ENCODE results near the gene TRRAP.
A peak's percentile ranks its signal among the peaks of the same experiment; 100 is the strongest.
"Not testable (repeated sequence)": the region's sequence is repeated elsewhere in the genome, so short reads cannot be mapped to it uniquely, and the experiment has no call there.

The TRRAP gene

GRCh38 chr7:99033765-99034164, 155.4 kb downstream of the TRRAP start:
- DNase-seq: no peak

GRCh38 chr7:99034932-99035722, 156.8 kb downstream of the TRRAP start:
- DNase-seq: no peak

- no peak for DNase-seq
These were observed 157.6 kb downstream of the TRRAP start for GRCh38 chr7:99035723-99036545.

- DNase-seq: no peak
These were observed 158.3 kb downstream of the TRRAP start for GRCh38 chr7:99036546-99037111.

- DNase-seq: no peak
These were observed 159.1 kb downstream of the TRRAP start for GRCh38 chr7:99037327-99037940.

GRCh38 chr7:99038086-99038855, 159.9 kb downstream of the TRRAP start:
- DNase-seq: no peak

GRCh38 chr7:99039384-99039891, 161.1 kb downstream of the TRRAP start:
- no peak for DNase-seq

GRCh38 chr7:99040104-99040958, 162.0 kb downstream of the TRRAP start:
- DNase-seq: peak; percentile 83

- DNase-seq: no peak
These were observed 163.2 kb downstream of the TRRAP start for GRCh38 chr7:99041526-99041925.

- DNase-seq: no peak
These were observed 164.6 kb downstream of the TRRAP start for GRCh38 chr7:99042957-99043356.

- not testable (repeated sequence) for DNase-seq
These were observed 166.5 kb downstream of the TRRAP start for GRCh38 chr7:99044858-99045257.

GRCh38 chr7:99046262-99046661, 167.9 kb downstream of the TRRAP start:
- not testable (repeated sequence) for DNase-seq

GRCh38 chr7:99046722-99047121, 168.4 kb downstream of the TRRAP start:
- DNase-seq: no peak

GRCh38 chr7:99047526-99048077, 169.3 kb downstream of the TRRAP start:
- no peak for DNase-seq

GRCh38 chr7:99050971-99051370, 172.6 kb downstream of the TRRAP start:
- DNase-seq: no peak

- DNase-seq: no peak
These were observed 176.4 kb downstream of the TRRAP start for GRCh38 chr7:99054781-99055180.

GRCh38 chr7:99061001-99061776, 182.9 kb downstream of the TRRAP start:
- no peak for DNase-seq

Data from suppressor macrophage treated with lipopolysaccharide for 4 hours (primary cell).